Astrocyte (in vitro differentiated cells and primary cell): ENCODE measurements around the gene GSS.

Experiments
- CTCF ChIP-seq: IDR thresholded peaks from 2 replicates; pipeline ENCODE4 v1.5.1; 2011; ENCODE audit warnings: low read depth, mild to moderate bottlenecking, inconsistent platforms, low read length, moderate library complexity; ENCODE audit not compliant: insufficient read depth
- EZH2 ChIP-seq: IDR thresholded peaks from 2 replicates; pipeline ENCODE4 v1.6.1; 2012; ENCODE audit warnings: mild to moderate bottlenecking, low read length, inconsistent platforms; ENCODE audit not compliant: insufficient read depth

- TF ChIP-seq CTCF (no peak), EZH2 (no peak)
Observed at GRCh38 chr20:34921436-34921835, 34.2 kb downstream of the GSS start.
